ENCODE results near the gene C2CD2. TPM values are rescaled to one million over a fixed set of nuclear protein-coding genes. Genes with fewer than 3 reads are reported as not detected.

C2CD2 gene
- total RNA-seq, 1 experiment from 2014 or later, result 21.7 TPM

- DNase-seq (ENCODE audit: low read depth), result peak; percentile 37
Measured at GRCh38 chr21:41933313-41934079, 20.3 kb downstream of the C2CD2 start.

DNA sequence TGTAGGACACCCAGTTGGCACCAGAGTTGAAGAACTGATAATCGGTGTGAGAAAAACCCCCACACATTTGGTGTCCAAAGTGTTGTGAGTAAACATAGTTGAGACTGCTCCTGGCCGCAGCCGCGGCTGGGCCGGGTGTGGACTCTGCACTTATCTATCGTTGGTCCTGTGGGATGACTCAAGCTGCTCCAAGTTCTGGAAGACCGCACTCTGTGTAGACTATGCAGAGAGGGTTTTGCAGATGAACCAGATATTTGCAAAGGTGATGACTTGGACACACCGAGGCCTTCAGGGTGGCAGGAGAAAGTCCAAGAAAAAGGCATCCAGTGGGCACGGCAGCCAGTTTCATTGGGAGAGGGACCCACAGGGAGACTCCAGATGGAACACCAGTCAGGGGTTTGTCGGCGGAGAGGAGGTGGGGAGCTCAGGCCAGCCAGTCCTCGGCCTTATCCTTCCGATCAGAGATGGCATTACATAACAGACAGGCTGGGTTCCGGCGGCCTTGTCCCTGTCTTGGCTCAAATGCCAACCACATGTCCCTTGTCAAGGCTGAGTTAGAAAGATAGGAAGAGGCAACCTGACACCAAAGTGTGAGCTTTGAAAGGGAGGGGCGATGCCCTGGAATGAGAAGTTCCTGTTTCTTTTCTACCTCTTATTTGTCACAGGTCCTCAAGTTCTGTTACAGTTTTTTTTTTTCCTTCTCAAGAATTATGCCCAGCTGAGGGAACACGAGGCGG lies 21.1 kb downstream of the C2CD2 start:
- DNase-seq (ENCODE audit: low read depth), result peak; percentile 55

- DNase-seq (ENCODE audit: low read depth), result peak; percentile 96
Measured at GRCh38 chr21:41932191-41932575, 21.6 kb downstream of the C2CD2 start.

GRCh38 chr21:41931041-41931451 lies 22.8 kb downstream of the C2CD2 start:
- DNase-seq (ENCODE audit: low read depth), result no peak

DNA sequence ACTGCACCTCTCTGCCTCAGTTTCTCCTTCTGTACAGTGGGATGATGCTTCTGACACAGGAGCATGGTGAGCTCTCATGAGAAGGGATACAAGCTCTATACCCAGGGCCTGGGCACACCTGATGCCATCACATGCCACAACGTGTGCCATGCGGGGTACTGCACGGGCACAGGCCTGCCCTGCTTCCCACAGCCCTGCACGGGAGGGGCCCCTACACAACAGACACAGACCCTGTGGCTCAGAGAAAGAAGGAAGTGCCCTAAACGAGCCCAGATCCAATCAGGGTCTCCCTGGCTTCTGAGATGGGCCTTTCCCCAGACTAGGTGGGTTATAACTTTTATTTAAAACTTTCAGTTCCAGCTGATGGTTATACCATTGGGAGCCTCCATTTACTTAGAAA lies 24.6 kb downstream of the C2CD2 start:
- no peak for DNase-seq (ENCODE audit: low read depth)

DNA sequence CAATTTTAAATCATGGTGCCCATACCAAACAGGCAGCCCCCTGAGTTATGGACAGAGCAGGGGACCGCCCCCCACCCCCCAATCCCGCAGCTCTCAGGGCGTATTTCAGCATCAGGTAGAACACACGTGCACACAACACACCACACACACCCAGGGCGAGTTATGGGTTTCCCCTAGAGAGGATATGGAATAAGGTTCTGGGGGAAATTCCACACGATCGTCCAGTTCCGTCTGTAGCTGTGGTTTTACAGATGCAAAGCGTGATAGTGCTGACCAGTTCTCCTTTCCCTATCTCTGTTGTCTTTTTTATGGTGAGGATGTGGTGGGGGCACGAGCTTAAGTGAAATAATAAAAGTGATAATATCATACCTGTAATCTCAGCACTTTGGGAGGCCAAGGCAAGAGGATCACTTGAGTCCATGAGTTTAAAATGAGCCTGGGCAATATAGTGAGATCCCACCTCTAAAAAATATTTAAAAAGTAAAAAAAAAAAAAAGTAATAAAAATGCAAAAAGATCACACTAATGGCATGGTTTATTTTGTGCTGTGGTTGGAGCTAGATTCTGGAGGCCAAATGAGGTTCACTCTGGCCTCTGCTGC lies 25.1 kb downstream of the C2CD2 start:
- no peak for DNase-seq (ENCODE audit: low read depth)

GRCh38 chr21:41927727-41928409 lies 25.9 kb downstream of the C2CD2 start:
- no peak for DNase-seq (ENCODE audit: low read depth)

DNA sequence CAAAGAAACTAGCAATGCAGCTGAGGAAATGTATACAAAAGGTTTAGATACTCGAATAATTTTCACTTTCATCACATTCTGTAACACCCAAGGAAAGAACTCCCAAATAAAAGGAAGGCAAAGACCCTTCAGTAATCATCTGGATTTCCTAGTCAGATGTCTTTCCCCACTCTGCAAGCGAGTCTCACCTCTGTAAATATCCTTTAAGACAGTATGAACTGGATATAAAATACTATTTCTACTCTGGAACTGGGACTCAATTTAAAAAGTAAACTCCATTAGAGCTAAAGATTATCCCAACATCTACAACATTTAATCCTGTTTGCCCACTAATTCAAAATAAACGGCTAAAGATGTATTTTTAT lies 27.0 kb downstream of the C2CD2 start:
- no peak for DNase-seq (ENCODE audit: low read depth)

DNA sequence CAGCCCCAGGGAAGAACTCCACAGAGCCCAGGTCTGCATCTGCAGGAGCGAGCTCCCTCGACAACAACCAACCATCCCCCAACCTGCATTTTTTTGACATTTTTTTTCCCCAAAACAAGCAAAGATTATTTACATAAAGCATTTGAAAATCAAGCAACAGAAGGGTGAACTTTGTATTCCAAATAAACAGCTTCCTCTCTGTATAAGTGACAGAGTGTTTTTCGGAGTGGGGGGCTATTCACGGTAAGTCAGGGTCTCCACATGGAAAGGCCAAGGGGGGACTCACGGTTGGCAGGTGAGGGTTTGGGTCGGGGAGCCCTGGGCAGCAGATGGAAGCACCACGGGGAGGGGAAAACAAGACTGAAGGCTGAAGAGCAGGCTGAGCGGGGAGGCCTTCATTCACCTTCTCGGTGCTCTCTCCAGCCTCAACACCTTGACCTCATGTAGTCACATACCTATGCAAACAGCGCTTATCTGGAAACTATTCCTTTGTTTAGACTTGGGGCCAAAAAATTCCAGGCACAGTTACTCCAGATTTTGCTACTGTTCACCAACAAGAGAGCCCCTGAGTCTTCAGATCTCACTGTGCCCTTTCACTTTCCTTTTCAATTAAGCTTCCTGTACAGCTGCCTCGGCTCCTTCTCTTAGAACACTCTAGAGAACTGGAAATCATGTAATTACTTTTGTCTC lies 27.6 kb downstream of the C2CD2 start:
- DNase-seq (ENCODE audit: low read depth), result peak; percentile 55

GRCh38 chr21:41925767-41926116 lies 28.1 kb downstream of the C2CD2 start:
- no peak for DNase-seq (ENCODE audit: low read depth)

- DNase-seq (ENCODE audit: low read depth), result no peak
Measured at GRCh38 chr21:41924368-41924754, 29.5 kb downstream of the C2CD2 start.

DNA sequence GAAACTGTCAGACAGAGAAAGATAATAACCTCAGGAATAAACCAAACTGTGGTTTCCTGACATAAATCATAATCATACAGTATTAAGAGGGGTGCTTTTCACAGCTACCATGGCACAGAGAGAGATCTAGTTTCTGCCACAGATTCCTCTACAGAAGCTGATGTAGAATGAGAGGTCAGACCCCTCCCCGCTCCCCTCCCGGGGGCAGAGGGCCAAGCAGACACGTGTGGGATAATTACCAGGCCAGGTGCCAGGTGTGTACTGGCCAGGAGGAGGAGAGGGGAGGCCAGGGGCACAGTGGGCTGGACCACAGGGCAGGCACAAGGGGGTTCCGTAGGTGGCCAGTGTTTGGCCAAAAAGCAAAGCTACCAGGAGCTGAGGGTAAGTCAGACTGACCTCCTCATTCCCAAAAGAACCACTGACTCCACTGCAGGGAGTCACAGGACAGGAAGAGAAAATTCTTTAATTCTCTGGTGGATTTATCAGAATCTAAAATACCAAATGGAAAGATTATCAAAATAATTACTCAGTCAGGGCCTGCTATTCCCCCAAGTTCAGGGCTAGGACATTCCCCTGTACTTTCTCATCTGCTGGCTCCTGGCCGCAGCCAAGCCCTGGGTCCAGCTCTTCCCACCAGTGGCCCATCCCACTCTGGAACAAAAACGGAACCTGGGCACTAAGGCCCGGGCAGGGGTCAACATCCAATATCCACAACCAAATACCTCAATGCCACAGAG lies 30.0 kb downstream of the C2CD2 start:
- no peak for DNase-seq (ENCODE audit: low read depth)

- DNase-seq (ENCODE audit: low read depth), result no peak
Measured at GRCh38 chr21:41923186-41923585, 30.6 kb downstream of the C2CD2 start.

GRCh38 chr21:41921021-41921420 lies 32.8 kb downstream of the C2CD2 start:
- DNase-seq (ENCODE audit: low read depth), result no peak

DNA sequence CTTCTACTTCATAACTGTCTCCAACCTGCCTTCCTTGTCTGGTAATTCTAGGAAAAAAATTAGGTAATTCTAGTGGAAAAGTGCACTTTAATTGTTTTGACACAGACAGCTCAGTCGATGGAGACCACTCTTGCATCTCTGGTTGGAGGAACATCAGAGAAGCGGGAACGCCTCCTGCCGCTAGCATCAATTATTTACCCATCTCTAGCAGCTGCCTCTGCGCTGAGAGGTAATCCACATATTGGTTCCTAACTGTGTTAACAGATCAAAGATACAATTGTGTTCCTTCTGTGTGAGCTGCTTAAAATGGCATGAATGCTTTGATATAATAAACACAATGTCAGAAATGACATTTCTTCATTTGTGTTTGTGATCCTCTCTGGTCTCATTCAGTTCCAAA lies 33.3 kb downstream of the C2CD2 start:
- DNase-seq (ENCODE audit: low read depth), result no peak

DNA sequence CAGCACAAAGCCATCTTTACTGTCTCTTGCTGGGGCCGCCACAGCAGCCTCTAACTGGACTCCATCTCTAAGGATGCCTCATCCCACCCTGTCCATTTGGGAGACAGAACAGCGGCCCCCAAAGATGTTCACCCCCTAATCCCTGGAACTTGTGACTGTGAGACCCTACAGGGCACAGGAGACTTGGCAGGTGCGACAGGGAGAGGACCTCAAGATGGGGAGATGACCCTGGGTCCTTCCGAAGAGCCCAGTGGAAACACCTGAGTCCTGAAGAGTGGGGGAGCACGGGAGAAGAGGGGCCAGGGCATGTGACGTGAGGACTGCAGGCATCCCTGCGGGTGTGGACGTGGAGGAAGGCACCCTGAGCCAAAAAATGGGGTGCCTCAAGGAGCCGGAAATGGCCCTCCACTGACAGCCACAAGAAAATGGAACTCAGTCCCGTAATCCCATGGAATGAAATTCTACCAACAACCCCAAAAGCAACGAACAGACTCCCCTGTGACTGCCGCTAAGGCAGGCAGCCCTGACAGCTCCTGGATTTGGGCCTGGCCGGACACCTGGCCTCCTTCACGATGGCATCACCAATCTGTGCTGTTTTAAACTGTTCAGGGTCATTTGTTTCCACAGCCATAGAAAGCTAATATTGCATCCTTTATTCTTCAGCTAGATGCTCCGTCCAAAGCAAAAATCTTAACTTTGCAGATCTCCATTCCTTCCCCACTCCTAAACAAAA lies 34.0 kb downstream of the C2CD2 start:
- no peak for DNase-seq (ENCODE audit: low read depth)

- no peak for DNase-seq (ENCODE audit: low read depth)
Measured at GRCh38 chr21:41918561-41919358, 35.1 kb downstream of the C2CD2 start.

GRCh38 chr21:41917531-41917930 lies 36.3 kb downstream of the C2CD2 start:
- no peak for DNase-seq (ENCODE audit: low read depth)

GRCh38 chr21:41916888-41917433 lies 36.9 kb downstream of the C2CD2 start:
- DNase-seq (ENCODE audit: low read depth), result no peak

Data from HT1080 (cell line).